Keratinocyte (primary cell): ENCODE results near the gene D2HGDH.

Experiments used
- EZH2 ChIP-seq: IDR thresholded peaks from one replicate; pipeline ENCODE4 v1.6.1; 2012; ENCODE audit warnings: inconsistent platforms, mild to moderate bottlenecking, low read length, moderate library complexity
- TF ChIP-seq, protein P1 (sequence below), 3 experiments: IDR thresholded peaks in 1 of 3; conservative IDR thresholded peaks in 1 of 3; optimal IDR thresholded peaks in 1 of 3; 2 replicates in 2 of 3; 3 replicates in 1 of 3; pipeline versions ENCODE3 to v1.5.1; 2011; ENCODE audit warnings: low read length in 3 of 3, mild to moderate bottlenecking in 3 of 3, moderate library complexity in 2 of 3, control low read depth in 1 of 3, inconsistent platforms in 1 of 3; ENCODE audit not compliant: insufficient read depth in 2 of 3; ENCODE audit errors: extremely low read depth in 1 of 3

DNA sequence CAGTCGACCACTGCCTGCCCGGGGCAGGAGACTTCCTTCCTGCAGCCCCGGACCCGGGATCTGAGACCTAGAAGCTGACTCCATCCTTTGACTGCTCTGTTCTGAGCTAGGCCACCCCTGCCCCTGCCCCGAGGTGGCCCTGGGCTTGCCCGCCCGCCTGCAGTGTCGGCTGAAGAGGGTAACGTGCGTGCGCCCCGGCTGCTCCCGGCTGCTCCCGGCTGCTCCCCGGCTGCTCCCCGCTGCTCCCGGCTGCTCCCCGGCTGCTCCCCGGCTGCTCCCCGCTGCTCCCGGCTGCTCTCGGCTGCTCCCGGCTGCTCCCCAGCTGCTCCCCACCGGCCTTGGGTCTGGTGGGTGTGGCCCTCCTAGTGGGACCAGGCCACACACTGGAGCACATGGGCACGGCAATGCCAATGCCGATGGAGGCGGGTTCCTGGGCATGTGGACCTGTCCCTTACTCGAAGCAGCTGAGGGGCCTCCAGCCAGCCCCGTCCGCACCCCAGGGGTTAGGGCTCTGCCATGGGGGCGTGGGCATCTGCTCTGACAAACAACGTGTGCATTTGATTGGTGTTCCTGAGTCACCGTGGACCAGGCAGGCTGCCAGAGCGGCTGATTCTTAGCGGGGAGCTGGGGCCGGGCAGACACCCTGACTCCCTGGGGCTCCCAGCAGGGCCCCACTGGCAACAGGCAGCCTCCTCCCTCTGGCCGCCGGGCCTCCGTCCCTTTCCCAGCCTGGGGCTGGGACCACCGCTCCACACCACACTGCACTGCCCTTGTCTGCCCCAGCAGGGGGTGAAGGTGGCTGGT is 40.2 kb downstream of the D2HGDH start:
- TF ChIP-seq, protein P1, sequence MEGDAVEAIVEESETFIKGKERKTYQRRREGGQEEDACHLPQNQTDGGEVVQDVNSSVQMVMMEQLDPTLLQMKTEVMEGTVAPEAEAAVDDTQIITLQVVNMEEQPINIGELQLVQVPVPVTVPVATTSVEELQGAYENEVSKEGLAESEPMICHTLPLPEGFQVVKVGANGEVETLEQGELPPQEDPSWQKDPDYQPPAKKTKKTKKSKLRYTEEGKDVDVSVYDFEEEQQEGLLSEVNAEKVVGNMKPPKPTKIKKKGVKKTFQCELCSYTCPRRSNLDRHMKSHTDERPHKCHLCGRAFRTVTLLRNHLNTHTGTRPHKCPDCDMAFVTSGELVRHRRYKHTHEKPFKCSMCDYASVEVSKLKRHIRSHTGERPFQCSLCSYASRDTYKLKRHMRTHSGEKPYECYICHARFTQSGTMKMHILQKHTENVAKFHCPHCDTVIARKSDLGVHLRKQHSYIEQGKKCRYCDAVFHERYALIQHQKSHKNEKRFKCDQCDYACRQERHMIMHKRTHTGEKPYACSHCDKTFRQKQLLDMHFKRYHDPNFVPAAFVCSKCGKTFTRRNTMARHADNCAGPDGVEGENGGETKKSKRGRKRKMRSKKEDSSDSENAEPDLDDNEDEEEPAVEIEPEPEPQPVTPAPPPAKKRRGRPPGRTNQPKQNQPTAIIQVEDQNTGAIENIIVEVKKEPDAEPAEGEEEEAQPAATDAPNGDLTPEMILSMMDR (optimal IDR thresholded peaks at IDR 0.05 in 1 of 3, IDR thresholded peaks at IDR 0.05 in 1 of 3, conservative IDR thresholded peaks at IDR 0.05 in 1 of 3; ENCODE audit: extremely low read depth in 1 of 3, insufficient read depth in 2 of 3, low read length in 3 of 3), result no peak
- TF ChIP-seq EZH2, result no peak
